ENCODE data around the gene ROGDI.

- TF ChIP-seq STAT6 (CRISPR knock-in tag; conservative IDR thresholded peaks at IDR 0.05; ENCODE audit: low read depth) (no peak), CTCF (IDR thresholded peaks at IDR 0.05) (no peak), ZNF232 (CRISPR knock-in tag; IDR thresholded peaks at IDR 0.05) (no peak), MAX (CRISPR knock-in tag; IDR thresholded peaks at IDR 0.05) (no peak), MLX (CRISPR knock-in tag; IDR thresholded peaks at IDR 0.05) (no peak), SMAD4 (CRISPR knock-in tag; IDR thresholded peaks at IDR 0.05) (no peak), SP1 (CRISPR knock-in tag; conservative IDR thresholded peaks at IDR 0.05) (no peak), USF1 (CRISPR knock-in tag; IDR thresholded peaks at IDR 0.05) (no peak), CBFB (CRISPR knock-in tag; IDR thresholded peaks at IDR 0.05; ENCODE audit: low read depth) (no peak), CREM (CRISPR knock-in tag; IDR thresholded peaks at IDR 0.05) (no peak), MYBL2 (CRISPR knock-in tag; IDR thresholded peaks at IDR 0.05) (no peak)
- TF ChIP-seq, protein P1, sequence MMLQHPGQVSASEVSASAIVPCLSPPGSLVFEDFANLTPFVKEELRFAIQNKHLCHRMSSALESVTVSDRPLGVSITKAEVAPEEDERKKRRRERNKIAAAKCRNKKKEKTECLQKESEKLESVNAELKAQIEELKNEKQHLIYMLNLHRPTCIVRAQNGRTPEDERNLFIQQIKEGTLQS (CRISPR knock-in tag; conservative IDR thresholded peaks at IDR 0.05) = no peak
- TF ChIP-seq, protein P2, sequence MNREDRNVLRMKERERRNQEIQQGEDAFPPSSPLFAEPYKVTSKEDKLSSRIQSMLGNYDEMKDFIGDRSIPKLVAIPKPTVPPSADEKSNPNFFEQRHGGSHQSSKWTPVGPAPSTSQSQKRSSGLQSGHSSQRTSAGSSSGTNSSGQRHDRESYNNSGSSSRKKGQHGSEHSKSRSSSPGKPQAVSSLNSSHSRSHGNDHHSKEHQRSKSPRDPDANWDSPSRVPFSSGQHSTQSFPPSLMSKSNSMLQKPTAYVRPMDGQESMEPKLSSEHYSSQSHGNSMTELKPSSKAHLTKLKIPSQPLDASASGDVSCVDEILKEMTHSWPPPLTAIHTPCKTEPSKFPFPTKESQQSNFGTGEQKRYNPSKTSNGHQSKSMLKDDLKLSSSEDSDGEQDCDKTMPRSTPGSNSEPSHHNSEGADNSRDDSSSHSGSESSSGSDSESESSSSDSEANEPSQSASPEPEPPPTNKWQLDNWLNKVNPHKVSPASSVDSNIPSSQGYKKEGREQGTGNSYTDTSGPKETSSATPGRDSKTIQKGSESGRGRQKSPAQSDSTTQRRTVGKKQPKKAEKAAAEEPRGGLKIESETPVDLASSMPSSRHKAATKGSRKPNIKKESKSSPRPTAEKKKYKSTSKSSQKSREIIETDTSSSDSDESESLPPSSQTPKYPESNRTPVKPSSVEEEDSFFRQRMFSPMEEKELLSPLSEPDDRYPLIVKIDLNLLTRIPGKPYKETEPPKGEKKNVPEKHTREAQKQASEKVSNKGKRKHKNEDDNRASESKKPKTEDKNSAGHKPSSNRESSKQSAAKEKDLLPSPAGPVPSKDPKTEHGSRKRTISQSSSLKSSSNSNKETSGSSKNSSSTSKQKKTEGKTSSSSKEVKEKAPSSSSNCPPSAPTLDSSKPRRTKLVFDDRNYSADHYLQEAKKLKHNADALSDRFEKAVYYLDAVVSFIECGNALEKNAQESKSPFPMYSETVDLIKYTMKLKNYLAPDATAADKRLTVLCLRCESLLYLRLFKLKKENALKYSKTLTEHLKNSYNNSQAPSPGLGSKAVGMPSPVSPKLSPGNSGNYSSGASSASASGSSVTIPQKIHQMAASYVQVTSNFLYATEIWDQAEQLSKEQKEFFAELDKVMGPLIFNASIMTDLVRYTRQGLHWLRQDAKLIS (CRISPR knock-in tag; IDR thresholded peaks at IDR 0.05; ENCODE audit: borderline replicate concordance) = no peak
Observed at GRCh38 chr16:4785758-4786433, 16.5 kb downstream of the ROGDI start.
